ENCODE results near the gene WDR3. TPM values are rescaled to one million over a fixed set of nuclear protein-coding genes. Genes with fewer than 3 reads are reported as not detected.

WDR3 gene
- total RNA-seq, 2 experiments from 2014 or later: 23.8 to 26.1 TPM

GRCh38 chr1:117967881-117968280 is 38.3 kb downstream of the WDR3 start:
- POLR2A ChIA-PET: no interaction called here
- no peaks in the 10 kb centered on the region for H3K4me1 Mint-ChIP-seq
- H3K27me3 Mint-ChIP-seq: peaks cover 2% of the 10 kb centered on the region
- no peak for DNase-seq
- no peak overlapping the region for H3K4me3 Mint-ChIP-seq
- H3K36me3 Mint-ChIP-seq: peaks cover 2% of the 10 kb centered on the region
- H3K9me3 Mint-ChIP-seq: no peaks in the 10 kb centered on the region
- H3K27ac Mint-ChIP-seq: no peak overlapping the region
- no peak for ATAC-seq (ENCODE audit: low read depth)

DNA sequence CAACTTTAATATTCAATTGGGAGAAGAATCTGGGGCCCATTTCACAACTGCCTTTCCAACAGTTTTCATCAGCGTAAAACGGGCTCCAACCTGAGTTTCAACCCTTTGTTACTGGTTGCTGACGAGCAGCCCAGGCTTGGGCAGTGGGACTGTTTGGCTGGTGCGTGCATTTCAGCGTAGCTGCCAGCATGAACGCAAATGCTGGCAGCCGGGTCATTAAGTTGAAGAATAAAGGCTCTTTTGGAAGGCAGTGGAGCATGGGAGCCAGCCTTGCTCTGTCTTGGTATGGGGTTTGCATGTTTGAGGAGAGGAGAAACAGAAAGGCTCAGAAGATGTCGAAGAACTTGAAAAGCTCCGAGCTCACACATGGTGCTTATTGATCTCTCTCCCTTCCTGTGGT is 40.7 kb downstream of the WDR3 start:
- Mint-ChIP-seq H3K27ac (no peak overlapping the region), H3K36me3 (no peaks in the 10 kb centered on the region)

DNA sequence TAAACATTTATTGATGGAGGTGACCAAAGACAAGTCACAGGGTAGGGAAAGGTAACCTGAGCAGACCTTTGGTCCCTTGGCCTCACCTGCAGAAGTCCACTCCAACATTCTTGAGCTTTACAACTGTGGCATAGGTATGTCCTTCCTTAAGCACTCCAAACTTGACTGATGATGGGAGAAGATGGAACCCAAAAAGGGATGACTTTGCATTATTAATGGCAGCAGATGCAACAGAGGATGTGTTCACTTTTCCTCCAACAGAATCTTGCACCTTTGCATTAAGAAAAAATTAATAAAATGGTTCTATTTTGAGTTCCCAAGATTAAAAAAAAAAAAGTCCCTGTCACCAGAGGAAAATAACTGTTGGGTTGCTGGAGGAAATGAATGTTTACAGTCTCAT is 42.2 kb downstream of the WDR3 start:
- Mint-ChIP-seq H3K4me3 (no peak overlapping the region), H3K27ac (no peak overlapping the region), H3K27me3 (peaks cover 6% of the 10 kb centered on the region), H3K4me1 (no peaks in the 10 kb centered on the region), H3K36me3 (no peaks in the 10 kb centered on the region), H3K9me3 (no peaks in the 10 kb centered on the region)
- no peak for DNase-seq
- POLR2A ChIA-PET: no interaction called here
- ATAC-seq (ENCODE audit: low read depth): no peak

More for the DNA sequence above, 40.7 kb downstream of the WDR3 start:
- DNase-seq (no peak), ATAC-seq (ENCODE audit: low read depth) (no peak)
- Mint-ChIP-seq H3K27me3 (peaks cover 6% of the 10 kb centered on the region), H3K4me1 (no peaks in the 10 kb centered on the region), H3K4me3 (no peak overlapping the region), H3K9me3 (no peaks in the 10 kb centered on the region)
- POLR2A ChIA-PET: no interaction called here

DNA sequence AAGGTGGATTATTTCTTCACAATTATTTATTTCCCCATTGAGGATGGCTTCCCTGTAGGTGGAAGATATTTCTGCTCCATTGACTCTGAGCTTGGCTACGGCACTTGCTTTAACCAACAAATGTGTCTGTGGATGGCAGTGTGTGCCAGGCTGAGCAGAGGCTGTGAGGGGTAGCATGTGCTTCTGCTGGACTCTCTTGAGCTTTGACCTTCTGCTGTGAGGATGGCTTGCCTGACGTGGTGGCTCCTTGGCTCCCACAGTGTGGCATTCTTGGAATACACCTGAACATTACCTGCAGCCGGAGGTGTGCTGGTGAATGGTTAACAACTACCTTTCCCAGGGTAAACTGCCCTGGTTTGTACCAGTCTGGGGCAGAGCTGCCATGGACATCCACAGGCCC is 46.8 kb downstream of the WDR3 start:
- H3K4me1 Mint-ChIP-seq: no peaks in the 10 kb centered on the region
- no peaks in the 10 kb centered on the region for H3K36me3 Mint-ChIP-seq

DNA sequence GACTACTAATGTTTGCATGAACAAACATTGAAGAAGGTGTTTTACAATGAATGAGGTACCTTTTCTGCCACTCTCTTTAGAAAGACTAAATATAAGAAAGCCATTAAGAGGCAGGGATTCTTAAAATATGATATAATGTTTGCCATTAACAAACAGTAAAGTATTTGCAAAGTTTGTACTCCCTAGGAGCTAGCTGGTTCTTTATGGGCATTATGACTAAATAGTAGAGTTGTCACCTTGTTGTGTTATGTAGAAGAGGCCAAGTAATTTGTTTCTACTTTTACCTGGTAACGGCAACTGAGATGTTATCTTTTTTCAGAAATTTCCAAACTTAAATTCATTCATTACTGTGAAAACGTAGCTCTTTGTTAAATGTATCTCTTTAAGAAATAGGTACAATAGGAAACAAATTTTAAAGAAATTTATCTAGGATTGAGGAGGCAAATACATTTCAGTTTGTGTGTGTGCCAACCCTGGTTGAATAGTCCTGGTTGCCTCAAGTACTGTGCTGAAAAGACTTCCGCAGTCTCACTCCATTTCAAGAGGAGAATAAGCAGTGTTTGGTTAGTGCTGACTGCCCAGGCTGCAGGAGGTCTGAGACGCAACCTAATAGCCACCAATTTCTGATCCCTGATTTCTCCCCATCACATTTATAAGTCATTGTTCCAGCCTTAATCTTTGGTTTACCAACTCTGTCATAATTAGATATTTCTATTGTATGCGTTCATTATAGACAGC is 52.1 kb downstream of the WDR3 start:
- H3K4me3 Mint-ChIP-seq: no peak overlapping the region
- no peaks in the 10 kb centered on the region for H3K36me3 Mint-ChIP-seq
- H3K27me3 Mint-ChIP-seq: no peaks in the 10 kb centered on the region
- POLR2A ChIA-PET: no interaction called here
- no peaks in the 10 kb centered on the region for H3K4me1 Mint-ChIP-seq
- DNase-seq (no peak), ATAC-seq (ENCODE audit: low read depth) (no peak)
- no peaks in the 10 kb centered on the region for H3K9me3 Mint-ChIP-seq
- H3K27ac Mint-ChIP-seq: no peak overlapping the region

More for the DNA sequence above, 46.8 kb downstream of the WDR3 start:
- Mint-ChIP-seq H3K9me3 (no peaks in the 10 kb centered on the region), H3K27me3 (peaks cover 6% of the 10 kb centered on the region), H3K27ac (no peak overlapping the region), H3K4me3 (no peak overlapping the region)
- no peak for DNase-seq
- POLR2A ChIA-PET: no interaction called here
- ATAC-seq (ENCODE audit: low read depth): no peak

- Mint-ChIP-seq H3K9me3 (no peaks in the 10 kb centered on the region), H3K27me3 (peaks cover 2% of the 10 kb centered on the region), H3K4me1 (no peaks in the 10 kb centered on the region), H3K27ac (no peak overlapping the region), H3K36me3 (no peaks in the 10 kb centered on the region), H3K4me3 (no peak overlapping the region)
- POLR2A ChIA-PET: no interaction called here
- no peak for ATAC-seq (ENCODE audit: low read depth)
- DNase-seq: no peak
Observed at GRCh38 chr1:117985239-117985638, 55.7 kb downstream of the WDR3 start.

DNA sequence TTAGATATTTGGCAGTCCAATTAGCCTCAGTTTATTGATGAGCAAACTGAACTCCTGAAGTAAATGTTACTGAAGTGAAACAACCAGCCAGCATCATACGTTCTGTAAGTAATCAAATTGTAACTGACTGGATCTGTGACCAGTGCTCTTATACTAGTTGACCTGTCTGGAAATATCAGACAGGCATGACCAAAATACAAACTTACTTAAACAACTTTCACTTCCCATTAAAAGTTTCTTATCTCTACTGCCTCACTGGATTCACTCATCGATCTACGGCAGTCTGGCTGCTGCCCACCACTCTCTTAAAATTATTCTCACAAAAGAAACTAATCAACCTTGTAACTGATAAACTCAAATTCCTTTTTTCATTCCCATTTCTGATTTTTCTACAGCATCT is 56.4 kb downstream of the WDR3 start:
- DNase-seq (no peak), ATAC-seq (ENCODE audit: low read depth) (no peak)
- no peak overlapping the region for H3K4me3 Mint-ChIP-seq
- POLR2A ChIA-PET: no interaction called here
- H3K4me1 Mint-ChIP-seq: no peaks in the 10 kb centered on the region
- H3K27ac Mint-ChIP-seq: no peak overlapping the region
- H3K27me3 Mint-ChIP-seq: peaks cover 2% of the 10 kb centered on the region
- H3K36me3 Mint-ChIP-seq: no peaks in the 10 kb centered on the region
- no peaks in the 10 kb centered on the region for H3K9me3 Mint-ChIP-seq

DNA sequence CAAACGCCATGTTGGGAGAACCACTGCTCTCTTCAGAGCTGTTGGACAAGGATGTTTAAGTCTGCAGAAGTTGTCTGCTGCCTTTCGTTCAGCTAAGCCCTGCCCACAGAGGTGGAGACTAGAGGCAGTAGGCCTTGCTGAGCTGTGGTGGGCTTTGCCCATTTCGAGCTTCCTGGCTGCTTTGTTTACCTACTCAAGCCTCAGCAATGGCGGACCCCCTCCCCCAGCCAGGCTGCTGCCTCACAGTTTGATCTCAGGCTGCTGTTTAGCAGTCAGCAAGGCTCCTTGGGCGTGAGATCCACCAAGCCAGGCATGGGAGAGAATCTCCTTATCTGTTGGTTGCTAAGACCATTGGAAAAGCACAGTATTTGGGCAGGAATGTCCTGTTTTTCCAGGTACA is 74.8 kb downstream of the WDR3 start:
- POLR2A ChIA-PET: no interaction called here
- DNase-seq: no peak
- H3K4me1 Mint-ChIP-seq: no peaks in the 10 kb centered on the region
- no peak overlapping the region for H3K27ac Mint-ChIP-seq
- peaks cover 15% of the 10 kb centered on the region for H3K27me3 Mint-ChIP-seq
- ATAC-seq (ENCODE audit: low read depth): no peak
- no peak overlapping the region for H3K4me3 Mint-ChIP-seq
- no peaks in the 10 kb centered on the region for H3K36me3 Mint-ChIP-seq
- H3K9me3 Mint-ChIP-seq: peaks cover 7% of the 10 kb centered on the region

GRCh38 chr1:118007391-118007790 is 77.9 kb downstream of the WDR3 start:
- DNase-seq (no peak), ATAC-seq (ENCODE audit: low read depth) (no peak)
- POLR2A ChIA-PET: no interaction called here
- Mint-ChIP-seq H3K9me3 (no peaks in the 10 kb centered on the region), H3K27me3 (peaks cover 9% of the 10 kb centered on the region), H3K27ac (no peak overlapping the region), H3K36me3 (no peaks in the 10 kb centered on the region), H3K4me3 (no peak overlapping the region), H3K4me1 (no peaks in the 10 kb centered on the region)

- H3K4me1 Mint-ChIP-seq: no peaks in the 10 kb centered on the region
- peaks cover 9% of the 10 kb centered on the region for H3K27me3 Mint-ChIP-seq
- no peak for ATAC-seq (ENCODE audit: low read depth)
Observed at GRCh38 chr1:118008011-118008410, 78.5 kb downstream of the WDR3 start.

GRCh38 chr1:118012515-118013124 is 83.1 kb downstream of the WDR3 start:
- peaks cover 5% of the 10 kb centered on the region for H3K27me3 Mint-ChIP-seq
- no peak overlapping the region for H3K4me3 Mint-ChIP-seq
- H3K4me1 Mint-ChIP-seq: no peaks in the 10 kb centered on the region
- no peak overlapping the region for H3K27ac Mint-ChIP-seq
- no peak for ATAC-seq (ENCODE audit: low read depth)
- no peaks in the 10 kb centered on the region for H3K36me3 Mint-ChIP-seq
- POLR2A ChIA-PET: no interaction called here
- no peaks in the 10 kb centered on the region for H3K9me3 Mint-ChIP-seq
- DNase-seq: no peak

More at GRCh38 chr1:118008011-118008410, 78.5 kb downstream of the WDR3 start:
- no peak overlapping the region for H3K27ac Mint-ChIP-seq
- POLR2A ChIA-PET: no interaction called here
- H3K36me3 Mint-ChIP-seq: no peaks in the 10 kb centered on the region
- DNase-seq: no peak
- H3K9me3 Mint-ChIP-seq: no peaks in the 10 kb centered on the region
- no peak overlapping the region for H3K4me3 Mint-ChIP-seq

- DNase-seq (no peak), ATAC-seq (ENCODE audit: low read depth) (no peak)
- Mint-ChIP-seq H3K4me3 (no peak overlapping the region), H3K4me1 (no peaks in the 10 kb centered on the region), H3K27me3 (peaks cover 4% of the 10 kb centered on the region), H3K9me3 (no peaks in the 10 kb centered on the region), H3K27ac (no peak overlapping the region), H3K36me3 (no peaks in the 10 kb centered on the region)
- POLR2A ChIA-PET: no interaction called here
Observed at GRCh38 chr1:118013336-118013735, 83.8 kb downstream of the WDR3 start.

DNA sequence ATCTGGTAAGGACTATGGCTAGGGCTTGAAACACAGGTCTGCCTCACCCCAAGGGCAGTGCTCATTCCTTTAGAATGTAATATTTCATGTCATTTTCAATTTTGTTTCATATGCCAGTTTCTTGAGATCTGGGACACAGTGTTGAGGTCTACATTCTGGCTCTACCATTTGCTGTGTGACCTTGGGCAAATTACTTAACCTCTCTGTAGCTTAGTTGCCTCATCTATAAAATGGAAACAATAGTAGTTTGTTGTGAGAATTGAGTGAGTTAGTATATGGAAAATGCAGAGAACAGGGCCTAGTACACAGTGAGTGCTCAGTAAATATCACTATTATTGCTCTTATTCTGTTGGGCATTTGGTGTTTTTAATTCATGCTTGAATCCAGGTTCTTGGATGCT is 84.4 kb downstream of the WDR3 start:
- H3K9me3 Mint-ChIP-seq: no peaks in the 10 kb centered on the region
- H3K4me3 Mint-ChIP-seq: no peak overlapping the region
- H3K4me1 Mint-ChIP-seq: no peaks in the 10 kb centered on the region
- no peaks in the 10 kb centered on the region for H3K36me3 Mint-ChIP-seq
- POLR2A ChIA-PET: no interaction called here
- ATAC-seq (ENCODE audit: low read depth): no peak
- peaks cover 7% of the 10 kb centered on the region for H3K27me3 Mint-ChIP-seq
- no peak for DNase-seq
- no peak overlapping the region for H3K27ac Mint-ChIP-seq
